ENCODE measurements around the gene PANK1.

DNA sequence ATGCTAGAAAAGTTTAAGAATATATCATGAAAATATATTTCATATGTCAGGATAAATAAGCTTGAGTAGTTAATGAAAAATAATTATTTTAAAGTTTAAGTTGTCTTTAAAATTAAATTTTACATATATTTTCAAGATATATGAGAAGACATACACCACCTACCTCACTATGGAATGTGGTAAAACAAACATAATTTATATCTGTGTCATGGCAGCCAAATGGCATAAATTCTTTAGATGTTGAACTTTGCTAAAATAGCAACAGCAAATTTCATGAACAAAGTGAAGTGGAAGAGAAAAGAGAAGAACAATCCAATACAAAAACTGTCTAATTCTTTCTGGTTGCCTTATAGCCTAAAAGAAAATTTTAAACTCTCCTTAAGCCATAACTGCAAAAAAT, 70.0 kb downstream of the PANK1 start:
- TF ChIP-seq, protein P1, sequence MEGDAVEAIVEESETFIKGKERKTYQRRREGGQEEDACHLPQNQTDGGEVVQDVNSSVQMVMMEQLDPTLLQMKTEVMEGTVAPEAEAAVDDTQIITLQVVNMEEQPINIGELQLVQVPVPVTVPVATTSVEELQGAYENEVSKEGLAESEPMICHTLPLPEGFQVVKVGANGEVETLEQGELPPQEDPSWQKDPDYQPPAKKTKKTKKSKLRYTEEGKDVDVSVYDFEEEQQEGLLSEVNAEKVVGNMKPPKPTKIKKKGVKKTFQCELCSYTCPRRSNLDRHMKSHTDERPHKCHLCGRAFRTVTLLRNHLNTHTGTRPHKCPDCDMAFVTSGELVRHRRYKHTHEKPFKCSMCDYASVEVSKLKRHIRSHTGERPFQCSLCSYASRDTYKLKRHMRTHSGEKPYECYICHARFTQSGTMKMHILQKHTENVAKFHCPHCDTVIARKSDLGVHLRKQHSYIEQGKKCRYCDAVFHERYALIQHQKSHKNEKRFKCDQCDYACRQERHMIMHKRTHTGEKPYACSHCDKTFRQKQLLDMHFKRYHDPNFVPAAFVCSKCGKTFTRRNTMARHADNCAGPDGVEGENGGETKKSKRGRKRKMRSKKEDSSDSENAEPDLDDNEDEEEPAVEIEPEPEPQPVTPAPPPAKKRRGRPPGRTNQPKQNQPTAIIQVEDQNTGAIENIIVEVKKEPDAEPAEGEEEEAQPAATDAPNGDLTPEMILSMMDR (IDR thresholded peaks at IDR 0.05; ENCODE audit: low read length) = no peak
- TF ChIP-seq EZH2 (IDR thresholded peaks at IDR 0.05; ENCODE audit: borderline replicate concordance, low read length) = no peak

All from OCI-LY1 (cell line).